DMS53 (cell line): ENCODE data around the gene CDNF.
"Not testable (repeated sequence)": the region's sequence is repeated elsewhere in the genome, so short reads cannot be mapped to it uniquely, and the experiment has no call there.

Experiments used
- DNase-seq: peaks from one replicate; lab custom pipeline; 2025; lab: John Stamatoyannopoulos, UW

The CDNF gene

GRCh38 chr10:14837757-14838581 is at the start of gene CDNF, which contains the start of the genes HSPA14 and MSANTD7:
Gene CDNF, minus strand, starts transcription at chr10:14838037. Its CDS starts 91 bp downstream, at chr10:14837946.
Gene HSPA14, plus strand, starts transcription at chr10:14838306. Its CDS starts 97 bp downstream, at chr10:14838403.
Gene MSANTD7, plus strand, starts transcription at chr10:14838306. Its CDS starts 3,979 bp downstream, at chr10:14842285.
- DNase-seq: peak; percentile 100

- DNase-seq: no peak
Observed at GRCh38 chr10:14884082-14884481, 46.2 kb upstream of the CDNF start.

- DNase-seq: no peak
Observed at GRCh38 chr10:14880229-14880628, 42.4 kb upstream of the CDNF start.

- DNase-seq: no peak
Observed at GRCh38 chr10:14879928-14880193, 42.0 kb upstream of the CDNF start.

- peak; percentile 78 for DNase-seq
Observed at GRCh38 chr10:14879124-14879927, 41.5 kb upstream of the CDNF start.

GRCh38 chr10:14878266-14879123 is 40.7 kb upstream of the CDNF start, which contains the start of gene SUV39H2:
Gene SUV39H2, plus strand, starts transcription at chr10:14878866. Its CDS starts 23 bp downstream, at chr10:14878889.
- peak; percentile 99 for DNase-seq

GRCh38 chr10:14876764-14877163 is 38.9 kb upstream of the CDNF start:
- DNase-seq: no peak

- DNase-seq: no peak
Observed at GRCh38 chr10:14875941-14876340, 38.1 kb upstream of the CDNF start.

GRCh38 chr10:14873090-14873760 is 35.4 kb upstream of the CDNF start:
- DNase-seq: no peak

GRCh38 chr10:14864871-14865270 is 27.0 kb upstream of the CDNF start:
- not testable (repeated sequence) for DNase-seq

- not testable (repeated sequence) for DNase-seq
Observed at GRCh38 chr10:14864466-14864865, 26.6 kb upstream of the CDNF start.

GRCh38 chr10:14860791-14861190 is 23.0 kb upstream of the CDNF start:
- DNase-seq: no peak

GRCh38 chr10:14859775-14860174 is 21.9 kb upstream of the CDNF start:
- no peak for DNase-seq

- no peak for DNase-seq
Observed at GRCh38 chr10:14859043-14859442, 21.2 kb upstream of the CDNF start.

GRCh38 chr10:14858338-14858960 is 20.6 kb upstream of the CDNF start:
- DNase-seq: peak; percentile 28

- DNase-seq: no peak
Observed at GRCh38 chr10:14855453-14855852, 17.6 kb upstream of the CDNF start.

- no peak for DNase-seq
Observed at GRCh38 chr10:14852236-14852635, 14.4 kb upstream of the CDNF start.

GRCh38 chr10:14844948-14845347 is 7.1 kb upstream of the CDNF start:
- no peak for DNase-seq

- DNase-seq: no peak
Observed at GRCh38 chr10:14843327-14843988, 5.6 kb upstream of the CDNF start.

GRCh38 chr10:14840178-14840577 is 2.3 kb upstream of the CDNF start:
- no peak for DNase-seq
